Activated CD4-positive, alpha-beta T cell treated with anti-CD3 and anti-CD28 coated beads for 36 hours (primary cell): Measurements from ENCODE around the gene STYK1. TPM values are rescaled to one million over a fixed set of nuclear protein-coding genes. Genes with fewer than 3 reads are reported as not detected.
"Not testable (repeated sequence)": the region's sequence is repeated elsewhere in the genome, so short reads cannot be mapped to it uniquely, and the experiment has no call there.

ENCODE experiments used
- ATAC-seq: fragments of 200-7000 bp; cut with Tn5 transposase; one replicate; pipeline ENCODE4 v1.10.0; 2021; ENCODE audit warnings: mild to moderate bottlenecking, moderate library complexity
- CTCF ChIA-PET: fragments of 350-600 bp; sonication (Branson Sonifier 250); formaldehyde crosslinking; loops from one replicate; lab custom pipeline; 2021; ENCODE audit warnings: antibody characterized with exemption; lab: Charles Lee
- POLR2A ChIA-PET: fragments of 350-600 bp; sonication (Branson Sonifier 250); formaldehyde crosslinking; loops from one replicate; lab custom pipeline; 2021; ENCODE audit warnings: antibody characterized with exemption, inconsistent platforms; lab: Charles Lee
- DNase-seq: peaks from one replicate; pipeline ENCODE4 v3.0.0-alpha.2; 2020
- H3K27ac Mint-ChIP-seq: one replicate; pipeline ENCODE4 v1.8.0; 2021; ENCODE audit warnings: mixed read lengths
- H3K27me3 Mint-ChIP-seq: one replicate; pipeline ENCODE4 v1.8.0; 2021; ENCODE audit warnings: mixed read lengths
- H3K36me3 Mint-ChIP-seq: one replicate; pipeline ENCODE4 v1.8.0; 2021; ENCODE audit warnings: low read depth, mixed read lengths
- H3K4me1 Mint-ChIP-seq: one replicate; pipeline ENCODE4 v1.8.0; 2021; ENCODE audit warnings: mixed read lengths
- H3K4me3 Mint-ChIP-seq: one replicate; pipeline ENCODE4 v1.8.0; 2021; ENCODE audit warnings: mild to moderate bottlenecking, moderate library complexity, mixed read lengths
- H3K9me3 Mint-ChIP-seq: one replicate; pipeline ENCODE4 v1.8.0; 2021; ENCODE audit warnings: low read depth, mixed read lengths
- intact Hi-C, 2 experiments: fragments of 100-400 bp; cut with DNase I in 1 of 2; cut with micrococcal nuclease in 1 of 2; formaldehyde crosslinking; loops; one replicate each; pipeline versions ENCODE4 v1.14.2 to v1.15.1; 2022 to 2024; cut with DNase I, micrococcal nuclease
- total RNA-seq, 2 experiments: library from RNA; stranded (reverse); gene quantifications; one replicate each; pipeline ENCODE4 v1.2.3, GENCODE V29; 2021

The STYK1 gene
- total RNA-seq, 2 experiments from 2014 or later, result not detected

- H3K4me1 Mint-ChIP-seq, result peaks cover 25% of the 10 kb centered on the region
- peaks cover 47% of the 10 kb centered on the region for H3K36me3 Mint-ChIP-seq
- CTCF ChIA-PET, result interaction anchor here (1.0 to 1.1 kb wide), 2 partner anchors 95 to 143 kb away, joined by 3 read pairs; no protein-coding TSS in a partner anchor
- H3K27me3 Mint-ChIP-seq, result no peaks in the 10 kb centered on the region
- H3K27ac Mint-ChIP-seq, result no peak overlapping the region
- peak; percentile 29 for DNase-seq
- intact Hi-C loops, result loop anchor here in 1 of 2 experiments (2.0 kb wide), 1 partner anchor 879 kb away; no protein-coding TSS in a partner anchor
- POLR2A ChIA-PET, result no interaction called here
- no peaks in the 10 kb centered on the region for H3K9me3 Mint-ChIP-seq
- H3K4me3 Mint-ChIP-seq, result no peak overlapping the region
- ATAC-seq, result no peak
Measured at GRCh38 chr12:10607885-10608458, 65.9 kb downstream of the STYK1 start.

- Mint-ChIP-seq H3K27ac (peak overlapping the region; percentile 33), H3K4me1 (peaks cover 8% of the 10 kb centered on the region), H3K36me3 (peaks cover 27% of the 10 kb centered on the region), H3K9me3 (no peaks in the 10 kb centered on the region), H3K4me3 (no peak overlapping the region), H3K27me3 (no peaks in the 10 kb centered on the region)
- intact Hi-C loops, result no loop called here
- CTCF ChIA-PET, result interaction anchor here (1.5 kb wide), 1 partner anchor 73 kb away, joined by 5 read pairs; no protein-coding TSS in a partner anchor
- ATAC-seq, result peak; percentile 42
- DNase-seq, result no peak
- POLR2A ChIA-PET, result no interaction called here
Measured at GRCh38 chr12:10601860-10602259, 72.0 kb downstream of the STYK1 start.

GRCh38 chr12:10600988-10601387 lies 72.9 kb downstream of the STYK1 start:
- Mint-ChIP-seq H3K4me3 (no peak overlapping the region), H3K4me1 (peaks cover 8% of the 10 kb centered on the region), H3K36me3 (peaks cover 30% of the 10 kb centered on the region), H3K9me3 (no peaks in the 10 kb centered on the region), H3K27ac (no peak overlapping the region), H3K27me3 (no peaks in the 10 kb centered on the region)
- ChIA-PET POLR2A (no interaction called here), CTCF (no interaction called here)
- ATAC-seq (no peak), DNase-seq (no peak)
- intact Hi-C loops, result no loop called here

GRCh38 chr12:10595881-10596280 lies 78.0 kb downstream of the STYK1 start:
- Mint-ChIP-seq H3K36me3 (peaks cover 29% of the 10 kb centered on the region), H3K27me3 (no peaks in the 10 kb centered on the region), H3K27ac (no peak overlapping the region), H3K9me3 (no peaks in the 10 kb centered on the region), H3K4me1 (no peaks in the 10 kb centered on the region), H3K4me3 (no peak overlapping the region)
- ATAC-seq, result no peak
- POLR2A ChIA-PET, result no interaction called here
- intact Hi-C loops, result no loop called here
- CTCF ChIA-PET, result no interaction called here
- DNase-seq, result no peak

- Mint-ChIP-seq H3K4me3 (no peak overlapping the region), H3K9me3 (no peaks in the 10 kb centered on the region), H3K36me3 (peaks cover 28% of the 10 kb centered on the region), H3K27me3 (no peaks in the 10 kb centered on the region), H3K4me1 (no peaks in the 10 kb centered on the region), H3K27ac (no peak overlapping the region)
- DNase-seq, result no peak
- ChIA-PET POLR2A (no interaction called here), CTCF (no interaction called here)
- ATAC-seq, result no peak
- intact Hi-C loops, result no loop called here
Measured at GRCh38 chr12:10590966-10591365, 82.9 kb downstream of the STYK1 start.

- H3K9me3 Mint-ChIP-seq, result peaks cover 3% of the 10 kb centered on the region
- no peak for ATAC-seq
- ChIA-PET CTCF (interaction anchor here (1.0 to 1.5 kb wide), 2 partner anchors 154 to 165 kb away, joined by 3 to 7 read pairs; no protein-coding TSS in a partner anchor), POLR2A (no interaction called here)
- no peak for DNase-seq
- intact Hi-C loops, result no loop called here
- no peaks in the 10 kb centered on the region for H3K27me3 Mint-ChIP-seq
- H3K4me1 Mint-ChIP-seq, result no peaks in the 10 kb centered on the region
- H3K36me3 Mint-ChIP-seq, result peaks cover 43% of the 10 kb centered on the region
- no peak overlapping the region for H3K4me3 Mint-ChIP-seq
- no peak overlapping the region for H3K27ac Mint-ChIP-seq
Measured at GRCh38 chr12:10584415-10584814, 89.4 kb downstream of the STYK1 start.

- ATAC-seq, result no peak
- POLR2A ChIA-PET, result no interaction called here
- CTCF ChIA-PET, result no interaction called here
- DNase-seq, result no peak
- Mint-ChIP-seq H3K36me3 (peaks cover 37% of the 10 kb centered on the region), H3K4me1 (no peaks in the 10 kb centered on the region), H3K9me3 (peaks cover 3% of the 10 kb centered on the region), H3K27ac (no peak overlapping the region), H3K27me3 (no peaks in the 10 kb centered on the region), H3K4me3 (no peak overlapping the region)
- intact Hi-C loops, result no loop called here
Measured at GRCh38 chr12:10582704-10583103, 91.1 kb downstream of the STYK1 start.

- peaks cover 32% of the 10 kb centered on the region for H3K36me3 Mint-ChIP-seq
- H3K4me3 Mint-ChIP-seq, CTCF ChIA-PET, H3K9me3 Mint-ChIP-seq, H3K4me1 Mint-ChIP-seq, POLR2A ChIA-PET, H3K27ac Mint-ChIP-seq, DNase-seq, H3K27me3 Mint-ChIP-seq, intact Hi-C loops, ATAC-seq: not testable (repeated sequence)
Measured at GRCh38 chr12:10582133-10582532, 91.7 kb downstream of the STYK1 start.

GRCh38 chr12:10574307-10574706 lies 99.5 kb downstream of the STYK1 start:
- Mint-ChIP-seq H3K9me3 (no peaks in the 10 kb centered on the region), H3K27me3 (peaks cover 2% of the 10 kb centered on the region), H3K4me3 (no peak overlapping the region), H3K4me1 (no peaks in the 10 kb centered on the region), H3K36me3 (no peaks in the 10 kb centered on the region), H3K27ac (no peak overlapping the region)
- DNase-seq (no peak), ATAC-seq (no peak)
- intact Hi-C loops, result no loop called here
- ChIA-PET POLR2A (no interaction called here), CTCF (interaction anchor here (0.6 to 0.9 kb wide), 2 partner anchors 10 to 282 kb away, joined by 3 to 4 read pairs; no protein-coding TSS in a partner anchor)

GRCh38 chr12:10572021-10572490 lies 101.8 kb downstream of the STYK1 start:
- intact Hi-C loops, H3K4me3 Mint-ChIP-seq, DNase-seq, ATAC-seq, CTCF ChIA-PET, H3K36me3 Mint-ChIP-seq, H3K27ac Mint-ChIP-seq, H3K27me3 Mint-ChIP-seq, H3K9me3 Mint-ChIP-seq, POLR2A ChIA-PET, H3K4me1 Mint-ChIP-seq: not testable (repeated sequence)

- ATAC-seq (no peak), DNase-seq (no peak)
- Mint-ChIP-seq H3K4me3 (no peak overlapping the region), H3K4me1 (no peaks in the 10 kb centered on the region), H3K27me3 (peaks cover 5% of the 10 kb centered on the region), H3K27ac (no peak overlapping the region), H3K36me3 (no peaks in the 10 kb centered on the region), H3K9me3 (no peaks in the 10 kb centered on the region)
- CTCF ChIA-PET, result no interaction called here
- intact Hi-C loops, result no loop called here
- POLR2A ChIA-PET, result no interaction called here
Measured at GRCh38 chr12:10571141-10571540, 102.7 kb downstream of the STYK1 start.
